ENCODE measurements around the gene NOD1. TPM values are rescaled to one million over a fixed set of nuclear protein-coding genes. Genes with fewer than 3 reads are reported as not detected.

The NOD1 gene
- total RNA-seq, 3 donors from 2014 or later = 13.2 to 14.4 (median 13.2) TPM

DNA sequence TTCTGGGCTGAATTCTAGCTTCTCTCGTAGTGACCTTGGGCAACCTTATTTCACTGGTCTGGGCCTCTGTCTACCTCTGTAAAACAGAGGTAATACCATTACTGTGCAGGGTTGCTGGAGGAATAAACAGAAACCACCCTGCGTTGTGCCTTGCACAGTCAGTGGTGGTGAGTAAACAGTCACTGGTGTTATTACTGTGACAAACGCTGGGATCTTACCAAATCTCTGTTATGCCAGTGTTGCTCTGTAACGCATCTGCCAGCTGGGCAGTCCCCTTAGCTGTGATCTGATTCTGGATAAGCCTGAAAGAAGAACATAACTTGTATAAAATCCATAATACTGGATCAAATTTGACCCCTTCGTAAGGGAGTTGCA lies 49.4 kb downstream of the NOD1 start:
- no peak for TF ChIP-seq CTCF (IDR thresholded peaks at IDR 0.05)
- peak; percentile 58 for ATAC-seq
- intact Hi-C loops (cut with DNase I, micrococcal nuclease) = no loop called here
- no peak overlapping the region for H3K4me3 ChIP-seq
- no peaks in the 10 kb centered on the region for H3K36me3 ChIP-seq (ENCODE audit: low read depth)
- no peaks in the 10 kb centered on the region for H3K9me3 ChIP-seq
- H3K4me1 ChIP-seq (ENCODE audit: low read depth) = peaks cover 51% of the 10 kb centered on the region
- peak in 1 of 3 donors; percentile 37 for DNase-seq

DNA sequence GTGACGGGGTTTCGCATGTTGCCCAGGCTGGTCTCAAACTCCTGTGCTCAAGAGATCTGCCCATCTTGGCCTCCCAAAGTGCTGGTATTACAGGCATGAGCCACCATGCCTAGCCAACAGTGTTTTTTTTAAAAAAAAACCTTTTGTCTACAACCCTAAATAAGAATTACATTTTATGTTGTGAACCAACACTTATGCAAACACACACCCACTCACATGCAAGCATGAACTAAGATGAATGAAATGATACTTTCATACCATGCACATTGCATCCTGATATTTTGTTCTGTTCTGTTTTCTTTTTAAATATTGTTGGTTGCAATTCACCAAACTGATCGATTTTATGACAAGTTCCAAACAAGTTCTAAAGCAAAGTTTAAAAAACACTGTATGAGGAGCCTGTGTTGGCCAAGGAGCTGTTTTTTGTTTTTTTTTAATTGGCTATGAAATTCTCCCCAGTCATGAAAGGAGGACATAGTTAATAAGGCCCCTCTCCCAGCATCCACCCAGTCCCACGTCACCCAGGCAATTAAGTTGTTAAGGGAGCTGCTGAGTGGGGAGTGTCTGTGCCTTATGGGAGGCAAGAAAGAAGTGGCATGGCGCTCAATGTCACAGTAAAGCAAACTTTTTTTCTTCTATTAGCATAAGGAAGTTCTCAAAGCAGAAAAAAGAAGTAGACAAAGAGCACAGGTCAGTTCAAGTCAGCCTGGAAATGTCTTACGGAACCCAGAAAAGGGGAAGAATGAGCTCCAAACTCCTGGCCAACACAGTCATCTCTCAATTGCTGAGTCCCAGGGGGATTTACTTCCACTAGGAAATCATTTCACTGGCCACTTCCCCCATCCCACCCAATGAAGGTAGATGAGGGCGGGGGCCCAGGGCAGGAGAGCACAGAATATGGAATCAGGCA lies 50.1 kb downstream of the NOD1 start:
- Histone ChIP-seq H3K36me3 (ENCODE audit: low read depth) (no peaks in the 10 kb centered on the region), H3K4me1 (ENCODE audit: low read depth) (peaks cover 47% of the 10 kb centered on the region), H3K4me3 (no peak overlapping the region), H3K9me3 (no peaks in the 10 kb centered on the region)
- peak; percentile 71 for ATAC-seq
- DNase-seq = peak in 2 of 3 donors; percentile 54 to 80
- no peak for TF ChIP-seq CTCF (IDR thresholded peaks at IDR 0.05)
- intact Hi-C loops (cut with DNase I, micrococcal nuclease) = no loop called here

- DNase-seq = peak in 1 of 3 donors; percentile 33
- intact Hi-C loops (cut with DNase I, micrococcal nuclease) = no loop called here
- ATAC-seq = no peak
- Histone ChIP-seq H3K36me3 (ENCODE audit: low read depth) (no peaks in the 10 kb centered on the region), H3K9me3 (no peaks in the 10 kb centered on the region), H3K4me1 (ENCODE audit: low read depth) (peaks cover 42% of the 10 kb centered on the region), H3K4me3 (no peak overlapping the region)
- TF ChIP-seq CTCF (IDR thresholded peaks at IDR 0.05) = no peak
Measured at GRCh38 chr7:30427296-30428070, 51.1 kb downstream of the NOD1 start.

DNA sequence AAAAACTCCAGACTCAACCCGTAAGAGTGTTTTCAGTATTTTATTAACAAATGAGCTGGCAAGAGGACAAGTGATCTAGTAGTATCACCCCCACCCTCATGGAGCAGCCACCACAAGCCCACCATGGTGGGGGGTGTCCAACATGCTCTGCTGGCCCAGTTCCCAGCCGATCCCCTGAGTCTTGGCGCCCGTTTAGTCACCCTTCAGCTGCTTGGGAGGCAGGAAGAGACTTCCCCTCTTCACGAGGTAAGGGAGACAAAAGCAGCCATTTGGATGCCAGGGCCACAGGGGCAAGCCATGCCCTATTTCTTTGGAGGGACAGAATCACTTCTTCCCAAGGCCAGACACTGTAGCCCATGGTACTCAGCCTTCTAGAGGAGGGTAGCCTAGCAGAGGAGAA lies 54.1 kb downstream of the NOD1 start:
- no peak for DNase-seq
- Histone ChIP-seq H3K36me3 (ENCODE audit: low read depth) (no peaks in the 10 kb centered on the region), H3K4me1 (ENCODE audit: low read depth) (peaks cover 15% of the 10 kb centered on the region)

More for the DNA sequence above, 54.1 kb downstream of the NOD1 start:
- intact Hi-C loops (cut with DNase I, micrococcal nuclease) = no loop called here
- TF ChIP-seq CTCF (IDR thresholded peaks at IDR 0.05) = no peak
- H3K4me3 ChIP-seq = no peak overlapping the region
- no peaks in the 10 kb centered on the region for H3K9me3 ChIP-seq
- ATAC-seq = no peak
